Activated CD4-positive, alpha-beta T cell treated with anti-CD3 and anti-CD28 coated beads for 36 hours (primary cell): Measurements from ENCODE around the gene RHEX. TPM values are rescaled to one million over a fixed set of nuclear protein-coding genes. Genes with fewer than 3 reads are reported as not detected.
A peak's percentile ranks its signal among the peaks of the same experiment; 100 is the strongest.
"Not testable (repeated sequence)": the region's sequence is repeated elsewhere in the genome, so short reads cannot be mapped to it uniquely, and the experiment has no call there.

Experiments
- ATAC-seq: fragments of 200-7000 bp; cut with Tn5 transposase; one replicate; pipeline ENCODE4 v1.10.0; 2021; ENCODE audit warnings: mild to moderate bottlenecking, moderate library complexity
- CTCF ChIA-PET: fragments of 350-600 bp; sonication (Branson Sonifier 250); formaldehyde crosslinking; loops from one replicate; lab custom pipeline; 2021; ENCODE audit warnings: antibody characterized with exemption; lab: Charles Lee
- POLR2A ChIA-PET: fragments of 350-600 bp; sonication (Branson Sonifier 250); formaldehyde crosslinking; loops from one replicate; lab custom pipeline; 2021; ENCODE audit warnings: antibody characterized with exemption, inconsistent platforms; lab: Charles Lee
- DNase-seq: peaks from one replicate; pipeline ENCODE4 v3.0.0-alpha.2; 2020
- H3K27ac Mint-ChIP-seq: one replicate; pipeline ENCODE4 v1.8.0; 2021; ENCODE audit warnings: mixed read lengths
- H3K27me3 Mint-ChIP-seq: one replicate; pipeline ENCODE4 v1.8.0; 2021; ENCODE audit warnings: mixed read lengths
- H3K36me3 Mint-ChIP-seq: one replicate; pipeline ENCODE4 v1.8.0; 2021; ENCODE audit warnings: low read depth, mixed read lengths
- H3K4me1 Mint-ChIP-seq: one replicate; pipeline ENCODE4 v1.8.0; 2021; ENCODE audit warnings: mixed read lengths
- H3K4me3 Mint-ChIP-seq: one replicate; pipeline ENCODE4 v1.8.0; 2021; ENCODE audit warnings: mild to moderate bottlenecking, moderate library complexity, mixed read lengths
- H3K9me3 Mint-ChIP-seq: one replicate; pipeline ENCODE4 v1.8.0; 2021; ENCODE audit warnings: low read depth, mixed read lengths
- intact Hi-C, 2 experiments: fragments of 100-400 bp; cut with DNase I in 1 of 2; cut with micrococcal nuclease in 1 of 2; formaldehyde crosslinking; loops; one replicate each; pipeline versions ENCODE4 v1.14.2 to v1.15.1; 2022 to 2024; cut with DNase I, micrococcal nuclease
- total RNA-seq, 2 experiments: library from RNA; stranded (reverse); gene quantifications; one replicate each; pipeline ENCODE4 v1.2.3, GENCODE V29; 2021

RHEX gene
- total RNA-seq, 2 experiments from 2014 or later, result not detected

GRCh38 chr1:206062464-206062863 is 9.5 kb downstream of the RHEX start:
- DNase-seq (no peak), ATAC-seq (no peak)
- Mint-ChIP-seq H3K4me1 (peaks cover 8% of the 10 kb centered on the region), H3K4me3 (no peak overlapping the region), H3K36me3 (no peaks in the 10 kb centered on the region), H3K27me3 (peaks cover 3% of the 10 kb centered on the region), H3K9me3 (peaks cover 4% of the 10 kb centered on the region), H3K27ac (no peak overlapping the region)
- intact Hi-C loops, result no loop called here
- ChIA-PET POLR2A (no interaction called here), CTCF (interaction anchor here (0.6 kb wide), 2 partner anchors 28 to 48 kb away, joined by 3 read pairs; no protein-coding TSS in a partner anchor)

GRCh38 chr1:206064001-206064400 is 11.0 kb downstream of the RHEX start:
- intact Hi-C loops, H3K27me3 Mint-ChIP-seq, H3K36me3 Mint-ChIP-seq, H3K27ac Mint-ChIP-seq, H3K9me3 Mint-ChIP-seq, CTCF ChIA-PET, DNase-seq, POLR2A ChIA-PET, H3K4me3 Mint-ChIP-seq, ATAC-seq: not testable (repeated sequence)
- H3K4me1 Mint-ChIP-seq, result peaks cover 10% of the 10 kb centered on the region

GRCh38 chr1:206064501-206064900 is 11.5 kb downstream of the RHEX start:
- H3K4me3 Mint-ChIP-seq, H3K36me3 Mint-ChIP-seq, intact Hi-C loops, H3K27me3 Mint-ChIP-seq, H3K9me3 Mint-ChIP-seq, H3K27ac Mint-ChIP-seq, POLR2A ChIA-PET, CTCF ChIA-PET, DNase-seq, ATAC-seq: not testable (repeated sequence)
- peaks cover 10% of the 10 kb centered on the region for H3K4me1 Mint-ChIP-seq

GRCh38 chr1:206065547-206066145 is 12.7 kb downstream of the RHEX start:
- Mint-ChIP-seq H3K27me3 (peaks cover 7% of the 10 kb centered on the region), H3K27ac (no peak overlapping the region), H3K36me3 (no peaks in the 10 kb centered on the region), H3K9me3 (peaks cover 4% of the 10 kb centered on the region), H3K4me3 (no peak overlapping the region), H3K4me1 (peaks cover 10% of the 10 kb centered on the region)
- ATAC-seq (no peak), DNase-seq (no peak)
- ChIA-PET POLR2A (no interaction called here), CTCF (no interaction called here)
- intact Hi-C loops, result no loop called here

GRCh38 chr1:206066479-206067171 is 13.7 kb downstream of the RHEX start:
- H3K36me3 Mint-ChIP-seq, result no peaks in the 10 kb centered on the region
- intact Hi-C loops, result no loop called here
- peaks cover 7% of the 10 kb centered on the region for H3K27me3 Mint-ChIP-seq
- H3K4me1 Mint-ChIP-seq, result peaks cover 10% of the 10 kb centered on the region
- CTCF ChIA-PET, result interaction anchor here (0.8 to 1.3 kb wide), 2 partner anchors 36 to 446 kb away, joined by 3 to 4 read pairs; no protein-coding TSS in a partner anchor
- DNase-seq, result peak; percentile 15
- no peak overlapping the region for H3K4me3 Mint-ChIP-seq
- ATAC-seq, result peak; percentile 72
- H3K27ac Mint-ChIP-seq, result no peak overlapping the region
- POLR2A ChIA-PET, result no interaction called here
- H3K9me3 Mint-ChIP-seq, result peaks cover 4% of the 10 kb centered on the region

- Mint-ChIP-seq H3K4me3 (no peak overlapping the region), H3K36me3 (no peaks in the 10 kb centered on the region), H3K4me1 (peaks cover 10% of the 10 kb centered on the region), H3K27ac (no peak overlapping the region), H3K9me3 (peaks cover 4% of the 10 kb centered on the region), H3K27me3 (peaks cover 7% of the 10 kb centered on the region)
- intact Hi-C loops, result no loop called here
- ATAC-seq, result peak; percentile 26
- no peak for DNase-seq
- ChIA-PET POLR2A (no interaction called here), CTCF (interaction anchor here (0.8 to 1.3 kb wide), 3 partner anchors 27 to 445 kb away, joined by 3 to 4 read pairs (median 3); no protein-coding TSS in a partner anchor)
Observed at GRCh38 chr1:206067486-206068227, 14.7 kb downstream of the RHEX start.

- Mint-ChIP-seq H3K27me3 (peaks cover 7% of the 10 kb centered on the region), H3K4me3 (no peak overlapping the region), H3K27ac (no peak overlapping the region), H3K9me3 (no peaks in the 10 kb centered on the region), H3K36me3 (no peaks in the 10 kb centered on the region), H3K4me1 (peaks cover 10% of the 10 kb centered on the region)
- intact Hi-C loops, result no loop called here
- DNase-seq (no peak), ATAC-seq (no peak)
- ChIA-PET CTCF (interaction anchor here (0.8 to 1.3 kb wide), 2 partner anchors 26 to 38 kb away, joined by 3 read pairs; no protein-coding TSS in a partner anchor), POLR2A (no interaction called here)
Observed at GRCh38 chr1:206068314-206068713, 15.3 kb downstream of the RHEX start.

- intact Hi-C loops, result no loop called here
- DNase-seq (no peak), ATAC-seq (no peak)
- ChIA-PET CTCF (interaction anchor here (1.0 kb wide), 1 partner anchor 9 kb away, joined by 3 read pairs; no protein-coding TSS in a partner anchor), POLR2A (no interaction called here)
- peaks cover 7% of the 10 kb centered on the region for H3K27me3 Mint-ChIP-seq
- peaks cover 10% of the 10 kb centered on the region for H3K4me1 Mint-ChIP-seq
- no peaks in the 10 kb centered on the region for H3K9me3 Mint-ChIP-seq
- H3K27ac Mint-ChIP-seq, result no peak overlapping the region
- H3K4me3 Mint-ChIP-seq, result no peak overlapping the region
- no peaks in the 10 kb centered on the region for H3K36me3 Mint-ChIP-seq
Observed at GRCh38 chr1:206070627-206071304, 17.8 kb downstream of the RHEX start.

GRCh38 chr1:206074839-206075238 is 21.9 kb downstream of the RHEX start:
- no peaks in the 10 kb centered on the region for H3K27me3 Mint-ChIP-seq

GRCh38 chr1:206075786-206076755 is 23.1 kb downstream of the RHEX start:
- ChIA-PET CTCF (no interaction called here), POLR2A (no interaction called here)
- no peak for DNase-seq
- H3K27ac Mint-ChIP-seq, result no peak overlapping the region
- no peak overlapping the region for H3K4me3 Mint-ChIP-seq
- H3K36me3 Mint-ChIP-seq, result no peaks in the 10 kb centered on the region
- intact Hi-C loops, result no loop called here
- H3K9me3 Mint-ChIP-seq, result no peaks in the 10 kb centered on the region
- H3K27me3 Mint-ChIP-seq, result no peaks in the 10 kb centered on the region
- ATAC-seq, result no peak
- peaks cover 17% of the 10 kb centered on the region for H3K4me1 Mint-ChIP-seq

More at GRCh38 chr1:206074839-206075238, 21.9 kb downstream of the RHEX start:
- Mint-ChIP-seq H3K9me3 (no peaks in the 10 kb centered on the region), H3K4me3 (no peak overlapping the region), H3K27ac (no peak overlapping the region), H3K36me3 (no peaks in the 10 kb centered on the region), H3K4me1 (peaks cover 4% of the 10 kb centered on the region)
- ATAC-seq, result no peak
- CTCF ChIA-PET, result interaction anchor here (0.6 kb wide), 1 partner anchor 444 kb away, joined by 3 read pairs; no protein-coding TSS in a partner anchor
- POLR2A ChIA-PET, result no interaction called here
- no peak for DNase-seq
- intact Hi-C loops, result no loop called here
